ENCODE measurements around the gene RBM45.
A peak's percentile ranks its signal among the peaks of the same experiment; 100 is the strongest.
"Not testable (repeated sequence)": the region's sequence is repeated elsewhere in the genome, so short reads cannot be mapped to it uniquely, and the experiment has no call there.

The RBM45 gene

GRCh38 chr2:178112202-178113152 is at the start of gene RBM45:
TSS of gene RBM45 (plus strand) at chr2:178112437. CDS start at chr2:178112547, 110 bp downstream.
- DNase-seq (ENCODE audit: low read depth), result peak; percentile 86

GRCh38 chr2:178066324-178066723 is 45.9 kb upstream of the RBM45 start:
- no peak for DNase-seq (ENCODE audit: low read depth)

GRCh38 chr2:178066890-178067669 is 45.2 kb upstream of the RBM45 start:
- DNase-seq (ENCODE audit: low read depth), result no peak

- DNase-seq (ENCODE audit: low read depth), result no peak
These were observed 43.3 kb upstream of the RBM45 start for GRCh38 chr2:178068823-178069454.

GRCh38 chr2:178069551-178069950 is 42.7 kb upstream of the RBM45 start:
- DNase-seq (ENCODE audit: low read depth), result no peak

- DNase-seq (ENCODE audit: low read depth), result no peak
These were observed 41.4 kb upstream of the RBM45 start for GRCh38 chr2:178070824-178071223.

- no peak for DNase-seq (ENCODE audit: low read depth)
These were observed 40.2 kb upstream of the RBM45 start for GRCh38 chr2:178072000-178072382.

GRCh38 chr2:178072383-178073301 is 39.6 kb upstream of the RBM45 start, which contains the start of gene PDE11A:
TSS of gene PDE11A (minus strand) at chr2:178072777. CDS start at chr2:178072437, 340 bp downstream.
- DNase-seq (ENCODE audit: low read depth), result peak; percentile 48

- DNase-seq (ENCODE audit: low read depth), result no peak
These were observed 37.9 kb upstream of the RBM45 start for GRCh38 chr2:178074123-178075005.

GRCh38 chr2:178075006-178075326 is 37.3 kb upstream of the RBM45 start:
- no peak for DNase-seq (ENCODE audit: low read depth)

GRCh38 chr2:178076130-178076529 is 36.1 kb upstream of the RBM45 start:
- DNase-seq (ENCODE audit: low read depth), result no peak

GRCh38 chr2:178079279-178079678 is 33.0 kb upstream of the RBM45 start:
- not testable (repeated sequence) for DNase-seq (ENCODE audit: low read depth)

- DNase-seq (ENCODE audit: low read depth), result no peak
These were observed 29.7 kb upstream of the RBM45 start for GRCh38 chr2:178082408-178083045.

GRCh38 chr2:178084273-178084672 is 28.0 kb upstream of the RBM45 start:
- DNase-seq (ENCODE audit: low read depth), result no peak

GRCh38 chr2:178088774-178089270 is 23.4 kb upstream of the RBM45 start:
- no peak for DNase-seq (ENCODE audit: low read depth)

- DNase-seq (ENCODE audit: low read depth), result no peak
These were observed 18.8 kb upstream of the RBM45 start for GRCh38 chr2:178093471-178093870.

- no peak for DNase-seq (ENCODE audit: low read depth)
These were observed 10.7 kb upstream of the RBM45 start for GRCh38 chr2:178101321-178102079.

GRCh38 chr2:178105566-178105965 is 6.7 kb upstream of the RBM45 start:
- no peak for DNase-seq (ENCODE audit: low read depth)

GRCh38 chr2:178106053-178106452 is 6.2 kb upstream of the RBM45 start:
- DNase-seq (ENCODE audit: low read depth), result no peak
